Thoracic aorta (tissue), 2 donors: ENCODE data around the gene KCP. TPM values are rescaled to one million over a fixed set of nuclear protein-coding genes. Genes with fewer than 3 reads are reported as not detected.

Experiments used
- ATAC-seq: fragments of 150-250 bp; one replicate; pipeline ENCODE4 v1.8.0; 2017; ENCODE audit warnings: low read depth; ENCODE audit not compliant: insufficient number of reproducible peaks, low FRiP score
- DNase-seq: peaks from one replicate; pipeline ENCODE4 v3.0.0-alpha.2; 2020; ENCODE audit warnings: low spot score
- H3K27ac ChIP-seq, 2 donors: fragments of 200-600 bp; sonication (generic); 1 replicate in 1 of 2; 2 replicates in 1 of 2; pipeline ENCODE4 v1.5.1; 2016; ENCODE audit warnings: mild to moderate bottlenecking in 2 of 2, moderate library complexity in 2 of 2
- H3K27me3 ChIP-seq: fragments of 200-600 bp; sonication (generic); replicated peaks from 2 replicates; pipeline ENCODE4 v1.6.0; 2016; ENCODE audit warnings: mild to moderate bottlenecking; ENCODE audit not compliant: insufficient read depth
- H3K36me3 ChIP-seq: fragments of 200-600 bp; sonication (generic); one replicate; pipeline ENCODE4 v1.5.1; 2016
- H3K4me1 ChIP-seq, 2 donors: fragments of 200-600 bp; sonication (generic); 1 replicate in 1 of 2; 2 replicates in 1 of 2; pipeline versions ENCODE4 v1.5.1 to v1.6.0; 2016; ENCODE audit warnings: low read depth in 2 of 2, mild to moderate bottlenecking in 1 of 2; ENCODE audit not compliant: control insufficient read depth in 1 of 2
- H3K4me3 ChIP-seq: fragments of 200-600 bp; sonication (generic); 2 replicates; pipeline ENCODE4 v1.5.1; 2016; ENCODE audit warnings: mild to moderate bottlenecking
- H3K9me3 ChIP-seq: fragments of 200-600 bp; sonication (generic); 2 replicates; pipeline ENCODE4 v1.5.1; 2016
- total RNA-seq, 2 donors: library from RNA; depleted of rRNA; stranded (reverse); fragments of >200 nt; gene quantifications; one replicate each; pipeline versions ENCODE4 v1.1.0 to v1.2.3, GENCODE V29; 2016
- TF ChIP-seq, protein P1 (sequence below): fragments of 200-600 bp; sonication (generic); IDR thresholded peaks from one replicate; pipeline ENCODE4 v1.5.1; 2019; ENCODE audit warnings: antibody characterized with exemption

KCP gene
- total RNA-seq, 2 donors from 2014 or later, result 0.81 to 2.0 TPM

DNA sequence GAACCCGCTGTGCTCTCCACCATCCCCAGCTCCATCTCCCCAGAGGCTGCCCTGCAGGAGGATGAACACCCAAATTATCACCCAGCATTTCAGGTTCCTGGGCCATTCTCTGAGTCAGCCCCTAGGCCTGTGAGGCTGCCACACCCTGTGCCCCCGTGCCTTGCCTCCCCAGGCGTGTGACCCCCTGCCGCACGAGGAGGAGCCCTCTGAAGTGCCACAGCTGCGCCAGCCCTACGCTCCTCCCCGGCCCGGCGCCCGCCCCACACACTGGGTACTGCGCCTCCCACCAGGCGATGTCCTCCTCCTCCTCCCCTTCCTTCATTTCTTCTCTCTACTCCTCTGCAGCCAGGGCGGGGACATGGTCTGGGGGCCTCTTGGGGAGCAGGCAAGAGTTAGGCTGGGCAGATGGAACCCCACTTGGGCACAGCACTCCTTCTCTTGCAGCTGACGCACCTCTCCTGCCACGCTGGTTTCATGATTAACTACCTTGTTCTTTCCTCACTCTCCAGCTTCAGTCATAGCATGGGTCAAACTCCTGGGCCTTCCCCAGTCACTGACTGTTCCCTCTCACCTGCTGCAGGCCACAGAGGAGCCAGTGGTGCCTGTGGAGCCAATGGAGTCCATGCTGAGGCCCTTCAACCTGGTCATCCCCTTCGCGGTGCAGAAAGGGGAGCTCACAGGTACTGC, 60.6 kb downstream of the KCP start:
- DNase-seq (no peak), ATAC-seq (no peak)
- no peak overlapping the region for H3K27ac ChIP-seq
- H3K4me3 ChIP-seq, result no peak overlapping the region
- TF ChIP-seq, protein P1, sequence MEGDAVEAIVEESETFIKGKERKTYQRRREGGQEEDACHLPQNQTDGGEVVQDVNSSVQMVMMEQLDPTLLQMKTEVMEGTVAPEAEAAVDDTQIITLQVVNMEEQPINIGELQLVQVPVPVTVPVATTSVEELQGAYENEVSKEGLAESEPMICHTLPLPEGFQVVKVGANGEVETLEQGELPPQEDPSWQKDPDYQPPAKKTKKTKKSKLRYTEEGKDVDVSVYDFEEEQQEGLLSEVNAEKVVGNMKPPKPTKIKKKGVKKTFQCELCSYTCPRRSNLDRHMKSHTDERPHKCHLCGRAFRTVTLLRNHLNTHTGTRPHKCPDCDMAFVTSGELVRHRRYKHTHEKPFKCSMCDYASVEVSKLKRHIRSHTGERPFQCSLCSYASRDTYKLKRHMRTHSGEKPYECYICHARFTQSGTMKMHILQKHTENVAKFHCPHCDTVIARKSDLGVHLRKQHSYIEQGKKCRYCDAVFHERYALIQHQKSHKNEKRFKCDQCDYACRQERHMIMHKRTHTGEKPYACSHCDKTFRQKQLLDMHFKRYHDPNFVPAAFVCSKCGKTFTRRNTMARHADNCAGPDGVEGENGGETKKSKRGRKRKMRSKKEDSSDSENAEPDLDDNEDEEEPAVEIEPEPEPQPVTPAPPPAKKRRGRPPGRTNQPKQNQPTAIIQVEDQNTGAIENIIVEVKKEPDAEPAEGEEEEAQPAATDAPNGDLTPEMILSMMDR, result no peak
- no peaks in the 10 kb centered on the region for H3K9me3 ChIP-seq
- H3K4me1 ChIP-seq, result no peaks in the 10 kb centered on the region
- H3K36me3 ChIP-seq, result peaks cover 82% of the 10 kb centered on the region
- H3K27me3 ChIP-seq, result no peaks in the 10 kb centered on the region

DNA sequence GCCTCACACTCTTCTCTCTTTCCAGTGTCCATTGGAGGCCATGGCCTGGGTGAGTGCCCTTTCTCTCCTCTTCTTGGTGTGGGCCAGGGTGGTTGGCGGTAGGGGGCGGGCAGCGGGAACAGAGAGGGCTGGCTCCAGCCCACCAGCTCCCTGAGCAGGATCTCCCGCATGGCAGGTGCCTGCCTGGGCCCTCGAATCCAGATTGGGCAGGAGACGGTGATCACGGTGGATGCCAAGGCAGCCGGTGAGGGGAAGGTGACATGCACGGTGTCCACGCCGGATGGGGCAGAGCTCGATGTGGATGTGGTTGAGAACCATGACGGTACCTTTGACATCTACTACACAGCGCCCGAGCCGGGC, 61.4 kb downstream of the KCP start:
- TF ChIP-seq, protein P1, result no peak
- Histone ChIP-seq H3K36me3 (peaks cover 82% of the 10 kb centered on the region), H3K4me3 (no peak overlapping the region), H3K27ac (no peak overlapping the region), H3K27me3 (no peaks in the 10 kb centered on the region), H3K9me3 (no peaks in the 10 kb centered on the region), H3K4me1 (no peaks in the 10 kb centered on the region)
- DNase-seq (no peak), ATAC-seq (no peak)

DNA sequence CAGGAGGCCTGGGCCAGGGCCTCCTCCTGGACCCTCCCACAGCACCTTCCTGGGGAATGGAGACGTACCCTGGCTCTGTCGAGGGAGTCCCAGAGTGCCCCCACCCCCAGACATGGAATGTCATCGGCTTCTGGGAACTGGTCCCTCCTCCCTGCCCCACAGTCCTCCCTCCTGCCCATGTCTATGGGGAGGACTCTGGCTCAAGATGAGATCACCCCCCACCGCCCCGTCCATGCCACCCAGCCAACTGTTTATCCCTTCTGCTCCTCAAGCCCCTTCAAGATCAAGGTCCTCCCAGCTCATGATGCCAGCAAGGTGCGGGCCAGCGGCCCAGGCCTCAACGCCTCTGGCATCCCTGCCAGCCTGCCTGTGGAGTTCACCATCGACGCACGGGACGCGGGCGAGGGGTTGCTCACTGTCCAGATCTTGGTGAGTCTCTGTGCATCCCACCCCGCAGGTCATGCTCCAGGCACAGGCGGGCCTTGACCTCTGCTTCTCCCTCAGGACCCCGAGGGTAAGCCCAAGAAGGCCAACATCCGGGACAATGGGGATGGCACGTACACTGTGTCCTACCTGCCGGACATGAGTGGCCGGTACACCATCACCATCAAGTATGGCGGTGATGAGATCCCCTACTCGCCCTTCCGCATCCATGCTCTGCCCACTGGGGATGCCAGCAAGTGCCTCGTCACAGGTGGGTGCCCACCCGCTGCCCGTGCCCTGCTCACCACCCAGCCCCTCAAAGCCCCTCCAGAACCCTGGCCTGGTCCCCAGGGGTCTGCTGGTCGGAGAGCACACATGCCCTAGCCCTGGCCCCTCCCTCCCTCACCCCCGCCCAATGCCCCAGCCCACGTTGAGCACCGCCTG, 62.0 kb downstream of the KCP start:
- no peak overlapping the region for H3K27ac ChIP-seq
- no peaks in the 10 kb centered on the region for H3K4me1 ChIP-seq
- H3K36me3 ChIP-seq, result peaks cover 82% of the 10 kb centered on the region
- TF ChIP-seq, protein P1, result no peak
- H3K9me3 ChIP-seq, result no peaks in the 10 kb centered on the region
- DNase-seq (no peak), ATAC-seq (no peak)
- H3K4me3 ChIP-seq, result no peak overlapping the region
- no peaks in the 10 kb centered on the region for H3K27me3 ChIP-seq

DNA sequence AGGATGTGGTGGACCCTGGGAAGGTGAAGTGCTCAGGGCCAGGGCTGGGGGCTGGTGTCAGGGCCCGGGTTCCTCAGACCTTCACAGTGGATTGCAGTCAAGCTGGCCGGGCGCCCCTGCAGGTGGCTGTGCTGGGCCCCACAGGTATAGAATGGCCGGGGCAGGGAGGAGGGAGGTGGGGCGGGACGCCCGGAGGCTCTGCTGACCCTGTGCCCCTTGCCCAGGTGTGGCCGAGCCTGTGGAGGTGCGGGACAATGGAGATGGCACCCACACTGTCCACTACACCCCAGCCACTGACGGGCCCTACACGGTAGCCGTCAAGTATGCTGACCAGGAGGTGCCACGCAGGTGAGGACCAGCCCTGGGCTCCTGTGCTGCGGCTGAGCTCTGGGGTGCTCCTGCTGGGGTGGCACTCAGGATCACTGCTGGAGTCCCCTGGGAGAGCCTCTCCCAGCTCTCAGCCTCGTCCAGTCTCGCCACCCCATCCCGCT, 62.7 kb downstream of the KCP start:
- H3K36me3 ChIP-seq, result peaks cover 82% of the 10 kb centered on the region
- ATAC-seq (no peak), DNase-seq (no peak)
- H3K9me3 ChIP-seq, result no peaks in the 10 kb centered on the region
- TF ChIP-seq, protein P1, result no peak
- H3K27me3 ChIP-seq, result no peaks in the 10 kb centered on the region
- H3K4me1 ChIP-seq, result no peaks in the 10 kb centered on the region
- no peak overlapping the region for H3K27ac ChIP-seq
- no peak overlapping the region for H3K4me3 ChIP-seq

DNA sequence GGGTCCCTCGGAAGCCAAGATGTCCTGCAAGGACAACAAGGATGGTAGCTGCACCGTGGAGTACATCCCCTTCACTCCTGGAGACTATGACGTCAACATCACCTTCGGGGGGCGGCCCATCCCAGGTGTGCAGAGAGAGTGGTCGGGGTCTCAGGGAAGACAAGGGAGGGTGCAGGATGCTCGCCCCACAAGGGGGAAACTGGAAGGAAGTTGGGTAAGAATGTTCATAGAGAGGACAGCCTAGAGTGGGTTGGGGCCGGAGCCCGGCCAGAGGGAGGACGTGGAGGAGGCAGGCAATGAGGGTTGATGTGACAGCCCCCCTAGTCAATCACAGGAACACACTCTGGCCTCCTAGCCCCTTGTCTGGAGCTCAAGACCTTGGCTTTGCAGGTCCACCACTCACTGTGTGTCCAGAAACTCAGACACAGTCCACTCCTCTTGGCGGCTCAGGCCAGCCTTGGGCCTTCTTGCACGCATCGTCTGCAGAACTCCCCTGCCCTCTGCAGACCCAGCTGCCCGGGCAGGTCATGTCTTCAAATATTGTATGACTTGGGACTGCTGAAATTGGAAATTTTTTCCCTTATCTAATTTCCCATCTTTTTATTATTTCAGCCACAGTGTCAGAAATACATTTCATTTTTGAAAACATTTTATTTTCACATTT, 63.6 kb downstream of the KCP start:
- H3K4me3 ChIP-seq, result no peak overlapping the region
- peaks cover 79% of the 10 kb centered on the region for H3K36me3 ChIP-seq
- H3K27ac ChIP-seq, result no peak overlapping the region
- ATAC-seq (no peak), DNase-seq (no peak)
- TF ChIP-seq, protein P1, result no peak
- no peaks in the 10 kb centered on the region for H3K9me3 ChIP-seq
- H3K27me3 ChIP-seq, result no peaks in the 10 kb centered on the region
- no peaks in the 10 kb centered on the region for H3K4me1 ChIP-seq
